ENCODE results near the gene KDM4B. TPM values are rescaled to one million over a fixed set of nuclear protein-coding genes. Genes with fewer than 3 reads are reported as not detected.

The KDM4B gene
- polyA plus RNA-seq, 3 donors: 20.1 to 31.7 (median 26.5) TPM

DNA sequence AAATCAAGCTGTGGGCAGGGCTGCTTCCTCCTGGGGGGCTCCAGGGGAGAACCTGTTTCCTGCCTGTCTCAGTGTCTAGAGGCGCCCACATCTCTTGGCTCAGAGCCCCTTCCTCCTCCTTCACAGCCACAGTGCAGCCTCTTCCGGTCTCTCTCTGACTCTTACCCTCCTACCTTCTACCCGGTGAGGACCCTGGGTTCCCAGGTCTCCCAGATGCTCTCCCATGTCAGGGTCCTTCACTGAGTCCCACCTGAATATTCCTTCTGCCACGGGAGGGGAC, 153.1 kb downstream of the KDM4B start:
- no peak for DNase-seq (ENCODE audit: extremely low read depth in 1 of 11, low read depth in 9 of 11, low spot score in 4 of 11)

DNA sequence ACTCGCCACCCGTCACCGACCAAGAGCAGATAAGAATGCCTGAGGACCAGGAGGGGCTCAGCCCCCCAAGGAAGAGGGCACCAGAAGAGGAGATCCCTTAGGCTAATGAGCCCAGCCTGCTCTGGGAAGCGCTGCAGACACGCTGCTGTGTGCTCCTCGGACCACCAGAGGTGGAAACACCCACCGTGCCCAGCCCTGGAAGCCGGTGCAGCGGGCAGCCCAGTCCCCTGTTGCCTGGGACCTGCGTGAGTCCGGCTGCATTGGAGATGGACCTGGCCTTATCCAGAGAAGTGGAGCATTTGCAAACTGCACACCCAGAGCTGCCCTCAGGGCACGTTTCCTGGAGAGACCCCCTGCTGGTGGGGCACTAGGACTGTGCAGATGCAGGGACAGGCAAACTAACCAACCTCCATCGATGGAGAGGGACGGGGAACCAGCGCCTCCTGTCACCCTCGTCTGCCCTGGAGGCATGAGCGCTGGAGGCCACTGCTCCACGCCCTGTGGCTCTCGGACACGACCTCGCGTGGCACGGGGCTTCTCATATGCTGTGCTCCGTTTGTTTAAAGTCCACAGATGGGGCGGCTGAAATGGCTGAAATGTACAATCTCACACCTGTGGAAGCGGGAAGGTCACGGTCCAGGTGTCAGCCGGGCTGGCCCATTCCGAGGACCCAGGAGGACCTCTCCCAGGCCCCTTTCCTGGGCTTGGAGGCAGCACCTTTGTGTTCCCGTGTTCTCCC, 153.9 kb downstream of the KDM4B start:
- no peak for DNase-seq (ENCODE audit: extremely low read depth in 1 of 11, low read depth in 9 of 11, low spot score in 4 of 11)

DNA sequence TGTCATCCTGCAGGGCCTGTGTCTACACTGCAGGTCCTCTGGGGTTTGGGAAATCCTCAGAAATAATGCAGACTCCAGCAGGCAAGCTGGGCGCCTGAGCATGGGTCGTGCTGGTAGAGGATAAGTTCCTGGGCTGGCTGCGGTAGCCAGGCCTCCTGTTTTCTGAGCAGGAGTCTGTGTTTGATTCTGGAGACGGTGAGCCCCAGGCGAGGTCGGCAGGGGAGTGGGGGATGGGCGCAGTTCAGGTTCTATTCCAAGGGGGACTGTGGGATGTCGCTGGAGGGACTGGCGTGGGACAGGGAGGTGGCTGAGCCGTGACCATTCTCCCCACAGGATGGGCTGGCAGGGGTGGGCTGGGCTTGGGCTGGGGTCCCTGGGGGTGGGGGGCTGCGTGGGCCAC, 154.7 kb downstream of the KDM4B start:
- no peak for DNase-seq (ENCODE audit: extremely low read depth in 1 of 11, low read depth in 9 of 11, low spot score in 4 of 11)

DNA sequence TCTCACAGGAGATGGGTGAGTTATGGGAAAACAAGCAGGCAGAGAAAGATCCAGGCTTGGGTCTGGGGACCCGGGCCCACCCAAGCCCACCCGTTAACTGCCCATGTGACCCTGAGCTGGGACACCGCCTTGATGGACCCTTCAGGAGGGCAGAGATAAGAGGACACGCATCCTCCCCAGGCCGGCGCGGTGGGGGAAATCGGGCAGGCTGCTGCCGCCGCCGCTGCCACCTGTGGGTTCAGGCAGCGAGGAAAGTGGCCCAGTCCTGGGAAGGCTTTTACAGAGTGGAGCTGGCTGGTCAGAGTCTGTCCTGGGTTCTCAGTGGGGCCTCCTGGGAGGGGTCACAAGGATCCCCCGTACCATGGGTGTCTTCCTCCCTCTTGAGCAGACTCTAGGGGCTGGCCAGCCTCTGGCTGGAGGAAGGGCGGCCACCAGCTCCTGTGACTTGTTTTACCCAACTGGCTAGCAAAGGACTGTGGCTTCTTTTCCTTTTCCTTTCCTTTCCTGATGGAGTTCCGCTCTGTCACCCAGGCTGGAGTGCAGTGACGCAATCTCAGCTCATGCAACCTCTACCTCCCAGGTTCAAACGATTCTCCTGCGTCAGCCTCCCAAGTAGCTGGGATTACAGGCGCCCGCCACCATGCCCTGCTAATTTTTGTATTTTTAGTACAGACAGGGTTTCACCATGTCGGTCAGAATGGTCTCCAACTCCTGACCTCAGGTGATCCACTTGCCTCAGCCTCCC, 155.4 kb downstream of the KDM4B start:
- no peak for DNase-seq (ENCODE audit: extremely low read depth in 1 of 11, low read depth in 9 of 11, low spot score in 4 of 11)

DNA sequence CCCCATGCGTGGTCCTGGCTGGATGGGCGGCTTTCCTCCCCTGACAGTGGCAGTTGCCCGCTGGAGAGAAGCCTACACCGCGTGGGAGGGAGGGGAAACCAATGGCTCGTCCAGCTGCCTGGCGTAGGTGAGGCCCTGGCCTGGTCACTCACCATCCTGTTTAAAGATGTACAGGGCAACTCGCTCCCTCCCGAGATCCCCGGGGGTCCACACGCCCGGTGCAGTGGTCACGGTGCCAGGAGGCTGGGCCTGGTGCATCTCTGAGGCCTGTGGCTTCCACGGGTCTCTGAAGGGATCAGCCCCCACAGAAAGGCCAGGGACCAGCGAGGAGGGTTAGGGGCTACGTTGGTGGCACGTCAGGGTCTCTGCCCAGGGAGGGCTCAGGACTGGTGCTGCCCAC, 156.5 kb downstream of the KDM4B start:
- DNase-seq (ENCODE audit: extremely low read depth in 1 of 11, low read depth in 9 of 11, low spot score in 4 of 11): no peak

DNA sequence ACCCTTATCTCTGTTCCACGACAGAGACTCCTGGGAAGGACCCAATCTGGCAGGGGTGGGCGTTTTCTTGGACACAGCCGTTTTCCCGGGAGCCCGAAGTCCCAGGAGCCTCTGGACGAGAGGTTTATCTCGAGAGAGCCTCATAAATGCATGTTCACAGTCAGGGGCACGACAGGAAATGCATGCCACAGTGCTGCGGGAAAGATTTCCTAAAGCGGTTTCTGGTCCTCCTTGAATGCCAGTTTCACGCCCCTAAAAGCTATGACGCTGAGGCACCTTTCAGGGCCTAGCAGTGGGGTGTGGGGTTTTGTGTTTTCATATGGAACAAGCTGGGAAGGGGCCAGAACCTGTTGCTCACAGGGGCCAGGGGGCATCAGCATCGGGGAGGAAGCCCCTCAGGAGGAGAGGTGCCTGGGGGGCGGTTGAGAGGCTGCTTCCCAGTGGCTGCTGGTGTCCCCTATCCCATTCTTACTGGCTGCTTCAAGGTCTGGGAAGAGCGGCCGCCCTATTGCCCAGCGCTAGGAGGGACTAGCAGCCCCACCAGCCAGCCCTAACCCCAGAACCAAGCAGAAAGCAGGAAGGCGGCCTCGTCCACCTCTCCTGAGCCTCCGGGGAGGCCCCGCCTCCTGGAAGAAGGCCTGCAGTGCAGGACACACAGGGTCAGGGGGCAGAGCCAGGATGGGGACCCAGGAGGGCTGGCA, 157.0 kb downstream of the KDM4B start:
- no peak for DNase-seq (ENCODE audit: extremely low read depth in 1 of 11, low read depth in 9 of 11, low spot score in 4 of 11)

DNA sequence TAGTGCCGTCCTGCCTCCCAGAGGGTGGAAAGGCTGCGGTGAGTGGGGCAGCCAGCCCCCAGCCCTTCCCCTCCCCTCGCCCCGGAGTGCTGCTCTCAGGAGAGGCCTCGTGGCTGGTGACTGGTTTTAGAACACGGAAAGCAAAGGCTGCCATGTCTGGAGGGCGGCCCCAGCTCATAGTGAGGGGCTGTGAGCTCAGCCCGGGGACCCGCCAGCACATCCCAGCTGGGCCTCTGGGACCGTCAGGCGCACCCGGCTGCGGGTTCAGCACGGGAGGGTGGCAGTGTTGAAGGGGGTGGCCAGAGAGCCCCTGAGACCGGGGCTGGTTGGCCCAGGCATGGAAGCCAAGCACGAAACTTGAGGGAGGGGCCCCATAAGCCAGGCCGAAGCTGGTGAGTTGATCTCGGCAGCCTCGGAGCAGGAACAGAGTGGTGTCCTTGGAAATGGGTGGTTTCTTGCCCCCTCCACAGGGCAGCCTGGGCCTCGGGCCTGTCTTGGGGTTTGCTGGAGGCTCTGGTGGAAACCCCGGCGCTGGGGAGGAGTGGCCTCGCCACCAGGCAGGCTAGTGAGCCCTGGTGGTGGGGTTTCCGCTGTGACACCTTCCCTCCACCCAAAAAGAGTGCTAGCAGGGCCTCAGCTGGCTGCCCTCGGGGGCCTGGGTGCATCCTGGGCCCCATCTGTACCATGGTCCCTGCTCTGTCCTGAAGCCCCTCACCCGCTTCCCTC, 157.7 kb downstream of the KDM4B start:
- DNase-seq (ENCODE audit: extremely low read depth in 1 of 11, low read depth in 9 of 11, low spot score in 4 of 11): no peak

DNA sequence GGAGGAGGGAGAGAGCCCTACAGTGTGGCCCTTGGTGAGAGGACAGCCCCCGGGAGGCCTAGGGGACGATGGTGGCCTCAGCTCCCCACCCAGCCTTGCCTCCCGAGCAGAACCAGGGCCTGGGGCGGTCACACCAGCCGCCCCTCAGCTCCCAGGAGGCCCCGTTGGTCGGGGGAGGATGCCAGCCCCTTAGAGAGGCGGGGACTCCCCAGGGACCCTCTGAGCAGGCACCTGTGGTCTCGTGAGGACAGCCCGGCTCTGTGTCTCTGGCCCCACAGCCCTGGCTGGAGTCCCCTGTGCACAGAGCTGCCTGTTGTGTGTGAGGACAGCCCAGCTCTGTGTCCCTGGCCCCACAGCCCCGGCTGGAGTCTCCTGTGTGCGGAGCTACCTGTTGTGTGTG, 158.8 kb downstream of the KDM4B start:
- DNase-seq (ENCODE audit: extremely low read depth in 1 of 11, low read depth in 9 of 11, low spot score in 4 of 11): no peak

DNA sequence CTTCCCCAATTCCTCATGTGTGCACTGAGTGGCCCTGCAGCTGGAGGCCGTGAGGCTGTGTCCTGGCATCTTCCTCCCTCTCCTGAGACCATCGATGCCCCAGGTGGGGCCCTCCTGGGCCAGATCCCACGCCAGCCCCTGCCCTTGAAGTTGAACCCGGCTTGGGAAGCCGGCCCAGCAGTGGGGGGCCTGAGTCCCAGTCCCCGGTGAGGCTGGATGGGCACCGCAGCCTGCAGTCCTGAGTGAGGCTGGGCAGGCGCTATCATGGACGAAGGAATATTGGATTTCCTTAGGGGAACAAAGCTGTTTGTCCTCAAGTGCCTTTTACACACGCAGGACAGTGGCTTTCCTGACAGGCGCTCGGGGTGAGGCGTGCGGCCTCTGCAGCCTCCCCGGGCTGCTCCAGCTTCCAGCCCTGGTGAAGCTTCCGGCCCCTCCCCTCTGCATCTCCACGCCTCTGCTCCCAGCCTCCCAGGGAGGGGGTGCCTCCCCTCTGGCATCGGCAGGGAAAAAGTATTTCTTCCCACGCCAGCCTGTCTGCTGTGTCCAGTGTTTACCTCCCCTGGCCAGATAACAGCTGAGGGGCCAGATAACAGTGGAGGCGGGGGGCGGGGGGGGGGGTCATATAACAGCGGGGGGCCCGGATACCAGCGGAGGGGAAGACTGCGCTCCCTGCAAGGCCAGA, 159.5 kb downstream of the KDM4B start:
- DNase-seq (ENCODE audit: extremely low read depth in 1 of 11, low read depth in 9 of 11, low spot score in 4 of 11): peak in 10 of 11 donors; percentile 27 to 67 (median 58)

DNA sequence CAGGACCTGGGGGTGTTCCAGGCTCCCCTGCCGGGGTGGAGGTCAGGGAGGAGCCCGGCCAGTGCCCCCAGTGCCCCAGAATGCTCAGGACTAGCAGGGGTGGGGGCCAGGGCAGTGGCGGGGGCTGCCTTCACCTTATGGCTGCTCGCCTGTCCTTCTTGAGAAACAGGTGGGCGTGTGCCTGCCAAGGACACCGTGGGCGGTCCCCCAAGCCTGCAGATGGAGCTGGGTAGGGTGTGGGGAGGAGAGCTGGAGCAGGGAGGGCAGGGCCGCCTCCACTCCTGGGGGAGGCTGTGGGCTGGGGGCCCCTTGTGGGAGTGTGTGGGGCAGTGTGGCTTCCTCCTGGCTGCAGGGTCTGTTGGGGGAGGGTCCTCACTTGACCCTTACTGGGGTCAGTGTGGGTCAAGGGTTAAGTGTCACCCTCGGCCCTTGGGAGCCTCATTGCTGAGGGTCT, 160.1 kb downstream of the KDM4B start:
- no peak for DNase-seq (ENCODE audit: extremely low read depth in 1 of 11, low read depth in 9 of 11, low spot score in 4 of 11)

DNA sequence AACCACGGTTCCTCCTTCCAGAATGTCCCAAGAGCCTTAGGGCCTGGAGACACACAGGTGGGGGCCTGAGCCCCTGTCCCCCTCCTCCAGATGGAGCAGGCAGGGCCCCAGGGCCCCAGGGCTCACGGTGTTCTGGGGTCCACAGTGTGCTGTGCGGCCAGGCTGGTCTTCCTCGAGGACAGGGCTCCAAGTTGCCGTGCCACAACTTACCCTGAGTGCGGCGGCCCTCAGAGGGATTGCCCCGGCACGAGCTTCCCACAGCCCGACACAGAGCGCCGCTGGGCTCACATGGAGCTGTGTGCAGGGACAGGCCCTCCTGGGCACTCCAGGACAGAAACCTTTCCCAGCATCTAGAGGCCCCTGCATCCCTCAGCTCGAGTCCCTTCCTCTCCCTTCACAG, 160.8 kb downstream of the KDM4B start:
- DNase-seq (ENCODE audit: extremely low read depth in 1 of 11, low read depth in 9 of 11, low spot score in 4 of 11): no peak

DNA sequence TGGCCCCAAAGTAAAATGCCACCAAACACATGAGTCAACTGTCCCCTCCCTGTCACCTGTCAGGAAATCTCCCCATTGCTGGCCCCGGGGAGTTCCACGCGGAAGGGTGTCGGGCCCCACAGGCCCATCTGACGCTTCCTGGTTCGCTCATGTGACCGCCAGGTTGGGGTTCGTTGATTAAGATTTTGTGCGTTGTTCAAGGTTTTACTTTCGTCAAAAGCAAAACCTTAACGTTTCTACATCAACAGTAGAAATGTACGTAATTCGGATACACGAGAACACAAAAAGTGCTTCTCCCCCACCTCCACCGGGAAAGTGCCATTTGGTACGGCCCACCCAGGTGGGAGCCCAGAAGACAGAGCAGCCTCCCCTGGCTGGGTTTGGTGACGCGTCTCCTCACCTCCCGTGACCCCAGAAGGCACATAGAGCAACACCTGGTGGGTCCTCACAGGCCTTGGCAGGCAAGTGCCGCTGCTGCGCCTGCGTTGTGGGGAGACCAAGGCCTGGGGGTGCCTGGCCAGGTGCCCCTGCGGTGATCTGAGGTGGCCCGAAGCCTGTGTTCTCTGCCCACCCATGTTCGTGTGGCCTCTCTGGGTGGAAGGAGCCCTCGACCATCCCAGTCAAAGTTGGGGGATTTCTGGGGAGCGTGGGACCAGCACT, 161.6 kb downstream of the KDM4B start:
- no peak for DNase-seq (ENCODE audit: extremely low read depth in 1 of 11, low read depth in 9 of 11, low spot score in 4 of 11)

DNA sequence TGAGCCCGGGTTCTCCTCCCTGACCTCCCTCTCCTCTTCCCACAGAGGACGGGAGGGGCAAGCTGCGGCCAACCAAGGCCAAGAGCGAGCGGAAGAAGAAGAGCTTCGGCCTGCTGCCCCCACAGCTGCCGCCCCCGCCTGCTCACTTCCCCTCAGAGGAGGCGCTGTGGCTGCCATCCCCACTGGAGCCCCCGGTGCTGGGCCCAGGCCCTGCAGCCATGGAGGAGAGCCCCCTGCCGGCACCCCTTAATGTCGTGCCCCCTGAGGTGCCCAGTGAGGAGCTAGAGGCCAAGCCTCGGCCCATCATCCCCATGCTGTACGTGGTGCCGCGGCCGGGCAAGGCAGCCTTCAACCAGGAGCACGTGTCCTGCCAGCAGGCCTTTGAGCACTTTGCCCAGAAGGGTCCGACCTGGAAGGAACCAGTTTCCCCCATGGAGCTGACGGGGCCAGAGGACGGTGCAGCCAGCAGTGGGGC, 162.2 kb downstream of the KDM4B start:
- no peak for DNase-seq (ENCODE audit: extremely low read depth in 1 of 11, low read depth in 9 of 11, low spot score in 4 of 11)

DNA sequence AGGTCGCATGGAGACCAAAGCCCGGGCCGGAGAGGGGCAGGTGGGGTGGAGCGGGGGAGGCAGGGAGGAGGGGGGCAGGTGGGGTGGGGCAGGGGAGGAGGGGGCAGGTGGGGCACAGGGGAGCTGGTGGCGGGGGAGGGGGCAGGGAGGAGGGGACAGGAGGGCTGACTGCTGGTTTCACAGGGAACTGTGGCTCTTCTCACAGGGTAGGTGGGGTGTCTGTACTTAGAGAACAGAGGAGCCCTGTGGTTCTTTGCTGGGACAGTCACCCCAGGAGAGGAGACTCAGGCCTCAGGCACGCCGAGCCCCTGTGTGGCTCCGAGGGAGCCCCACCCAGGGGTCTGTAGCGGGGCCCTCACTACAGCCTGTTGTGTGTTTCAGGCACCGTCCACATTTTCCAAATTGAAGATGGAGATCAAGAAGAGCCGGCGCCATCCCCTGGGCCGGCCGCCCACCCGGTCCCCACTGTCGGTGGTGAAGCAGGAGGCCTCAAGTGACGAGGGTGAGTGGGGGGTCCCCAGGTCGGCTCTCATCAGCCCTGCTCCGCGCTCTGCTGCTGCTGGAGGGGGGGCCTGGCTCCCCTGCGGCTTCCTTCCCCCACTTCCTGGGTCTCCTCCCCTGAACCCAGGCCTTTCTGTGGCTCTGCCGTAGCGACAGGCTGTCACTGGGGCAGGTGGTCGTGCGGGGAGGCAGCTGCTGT, 162.7 kb downstream of the KDM4B start:
- no peak for DNase-seq (ENCODE audit: extremely low read depth in 1 of 11, low read depth in 9 of 11, low spot score in 4 of 11)

DNA sequence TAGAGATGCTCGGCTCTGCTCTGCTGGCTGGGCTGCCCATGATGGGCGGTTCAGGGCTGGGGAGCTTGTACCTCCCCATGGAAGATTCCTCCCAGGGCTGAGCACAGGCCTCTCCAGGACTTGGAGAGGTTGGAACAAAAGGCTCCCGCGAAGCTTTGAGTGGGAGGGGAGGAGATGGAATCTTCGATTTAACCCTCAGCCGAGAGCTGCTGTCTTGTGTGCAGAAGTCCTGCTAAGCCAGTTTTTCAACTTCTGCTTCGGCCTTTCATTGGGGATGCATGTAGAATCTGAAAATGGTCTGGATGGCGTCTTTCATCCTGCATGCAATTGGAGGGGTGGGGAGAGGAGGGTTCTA, 163.3 kb downstream of the KDM4B start:
- DNase-seq (ENCODE audit: extremely low read depth in 1 of 11, low read depth in 9 of 11, low spot score in 4 of 11): peak in 8 of 11 donors; percentile 31 to 52 (median 42)

DNA sequence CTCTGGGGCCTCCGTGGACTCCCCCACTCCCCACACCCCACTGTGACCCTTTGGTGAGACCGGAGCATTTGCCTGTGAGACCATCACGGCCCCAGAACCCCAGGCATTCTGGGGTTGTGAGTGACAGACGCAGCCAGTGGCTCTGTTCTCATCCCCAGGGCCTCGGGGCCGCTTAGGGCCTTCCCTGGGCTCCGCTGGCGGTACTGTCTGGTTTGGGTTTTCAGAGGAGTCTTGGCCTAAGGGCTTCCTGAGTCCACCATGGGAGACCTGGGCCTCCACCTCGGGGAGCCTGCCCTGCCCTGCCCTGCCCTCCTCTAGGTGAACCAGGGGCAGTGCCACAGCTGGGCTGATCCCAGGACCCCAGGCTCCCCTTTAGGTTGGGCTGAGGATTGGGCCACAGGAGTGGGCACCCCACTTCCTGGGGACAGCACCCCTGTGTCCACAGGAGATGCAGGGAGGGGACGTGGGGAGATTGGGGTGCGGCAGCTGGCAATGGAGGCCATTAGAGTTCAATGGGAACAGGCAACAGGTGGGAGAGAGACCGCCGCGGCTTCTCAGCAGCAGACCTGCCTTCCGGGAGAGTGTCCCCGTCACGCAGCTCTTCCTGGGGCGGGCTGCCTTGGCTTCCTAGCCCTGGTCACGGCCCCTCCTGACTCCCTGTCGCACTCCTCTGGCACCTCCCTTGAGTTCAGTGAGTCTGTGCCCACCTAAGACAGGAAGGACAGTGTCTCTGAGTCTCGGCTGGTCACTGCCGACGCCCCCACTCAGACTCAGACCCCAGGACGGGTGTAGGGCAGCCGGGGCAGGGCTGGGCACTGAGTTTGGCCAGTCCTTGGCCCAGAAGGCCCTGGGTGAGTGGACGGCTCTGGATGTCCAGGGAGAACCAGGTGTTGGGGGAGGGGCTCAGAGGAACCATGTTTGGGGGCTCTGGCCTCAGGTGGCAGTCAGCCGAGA, 164.1 kb downstream of the KDM4B start:
- DNase-seq (ENCODE audit: extremely low read depth in 1 of 11, low read depth in 9 of 11, low spot score in 4 of 11): no peak

All from renal cortex interstitium (tissue), 11 donors.